ENCODE results near the gene MIER3. TPM values are rescaled to one million over a fixed set of nuclear protein-coding genes. Genes with fewer than 3 reads are reported as not detected.

Gene MIER3
- total and polyA plus RNA-seq, 9 of the 15 experiments (the other 6 are each of a cell fraction or from before 2014, with no cell fraction given): 4.1 to 29.3 (median 13.0) TPM

- BruUV-seq (replicated peaks): no TSS peak
Observed at GRCh38 chr5:56958595-56958994, 6.7 kb upstream of the MIER3 start.

More at GRCh38 chr5:56958595-56958994, 6.7 kb upstream of the MIER3 start:
- no peak for FAIRE-seq
- WGBS (ENCODE audit: insufficient coverage, low coverage, missing lambda C conversion rate): 0% methylated on average over 2 of the region's 2 CpGs
- Histone ChIP-seq H3K27ac (ENCODE audit: extremely low read depth, low read depth, low read length) (no peak overlapping the region), H3K36me3 (ENCODE audit: control insufficient read depth, insufficient read depth, low read length) (no peaks in the 10 kb centered on the region), H2AFZ (ENCODE audit: low read depth, low read length) (no peak overlapping the region), H4K20me1 (replicated peaks; ENCODE audit: control insufficient read depth, insufficient read depth, low read length) (no peaks in the 10 kb centered on the region), H3K9me1 (ENCODE audit: control insufficient read depth, insufficient read depth, low read length) (no peaks in the 10 kb centered on the region), H3K27me3 (ENCODE audit: control insufficient read depth in 2 of 2, insufficient read depth in 2 of 2, low read length in 2 of 2) (peaks cover 12 to 19% of the 10 kb centered on the region in 2 experiments), H3K4me3 (no peak overlapping the region), H3K9me3 (replicated peaks; ENCODE audit: control insufficient read depth, insufficient read depth, low read depth, low read length) (no peaks in the 10 kb centered on the region), H3K4me1 (replicated peaks in 1 of 2; ENCODE audit: control insufficient read depth in 2 of 2, insufficient read depth in 2 of 2, low read length in 2 of 2) (no peaks in the 10 kb centered on the region), H3K9ac (ENCODE audit: insufficient read depth in 1 of 2, low read depth in 2 of 2, low read length in 2 of 2) (no peak overlapping the region), H3K4me2 (ENCODE audit: insufficient read depth, low read length) (no peak overlapping the region), H3K79me2 (ENCODE audit: control insufficient read depth, insufficient read depth, low read length) (no peaks in the 10 kb centered on the region)
- intact Hi-C loops (cut with micrococcal nuclease): no loop called here
- ATAC-seq: no peak
- ChIA-PET POLR2A (no interaction called here), CTCF (ENCODE audit: low intra/inter-chr PET ratio) (no interaction called here)
- TF ChIP-seq SIRT6 (IDR thresholded peaks at IDR 0.05; ENCODE audit: low read depth, low read length) (no peak), HDAC3 (IDR thresholded peaks at IDR 0.05; ENCODE audit: borderline replicate concordance, partially characterized antibody) (no peak), ZNF280B (CRISPR knock-in tag; IDR thresholded peaks at IDR 0.05) (no peak), NFIC (IDR thresholded peaks at IDR 0.05) (no peak), SIX5 (IDR thresholded peaks at IDR 0.05; ENCODE audit: borderline replicate concordance in 1 of 2, insufficient read depth in 1 of 2, low read depth in 1 of 2, low read length in 2 of 2) (no peak), ZBTB11 (CRISPR knock-in tag; IDR thresholded peaks at IDR 0.05) (no peak)
- in situ Hi-C loops (cut with MboI): no loop called here
- no peak for DNase-seq (ENCODE audit: extremely low read depth in 1 of 4, low spot score in 3 of 4)
